HepG2 (cell line): ENCODE measurements around the gene SAP30. TPM values are rescaled to one million over a fixed set of nuclear protein-coding genes. Genes with fewer than 3 reads are reported as not detected.
A peak's percentile ranks its signal among the peaks of the same experiment; 100 is the strongest.

Experiments used
- ASH2L ChIP-seq: fragments of 300-600, 200-600 bp; sonication (generic); IDR thresholded peaks from 2 replicates; pipeline ENCODE4 v1.7.0; 2017; ENCODE audit warnings: low read depth, mild to moderate bottlenecking, moderate library complexity, mixed read lengths, low read length; ENCODE audit not compliant: insufficient read length
- ATF1 ChIP-seq: IDR thresholded peaks from 2 replicates; pipeline ENCODE4 v1.6.1; 2016; ENCODE audit warnings: mild to moderate bottlenecking, control low read depth
- BCL6 ChIP-seq: IDR thresholded peaks from 2 replicates; pipeline ENCODE4 v1.6.1; 2016; ENCODE audit warnings: missing genetic modification reagents, missing compliant biosample characterization
- DNMT3B ChIP-seq: conservative IDR thresholded peaks from 2 replicates; pipeline ENCODE4 v1.6.1; 2016; ENCODE audit warnings: missing biosample characterization, control low read depth
- EED ChIP-seq: sonication (generic); formaldehyde crosslinking; IDR thresholded peaks from 2 replicates; pipeline ENCODE4 v1.5.0; 2020; ENCODE audit warnings: mild to moderate bottlenecking, missing genetic modification reagents
- GATA4 ChIP-seq: sonication (generic); IDR thresholded peaks from 2 replicates; pipeline ENCODE4 v1.6.1; 2016; ENCODE audit warnings: antibody characterized with exemption, low read depth, borderline replicate concordance
- GTF3A ChIP-seq: sonication (generic); formaldehyde crosslinking; conservative IDR thresholded peaks from 2 replicates; pipeline ENCODE4 v1.4.0; 2020; ENCODE audit warnings: mild to moderate bottlenecking, missing genetic modification reagents
- KDM5B ChIP-seq: sonication (generic); formaldehyde crosslinking; IDR thresholded peaks from 2 replicates; pipeline ENCODE4 v1.4.0; 2020; ENCODE audit warnings: missing genetic modification reagents, mild to moderate bottlenecking, borderline replicate concordance
- KLF6 ChIP-seq: IDR thresholded peaks from 2 replicates; pipeline ENCODE4 v1.8.0; 2016; ENCODE audit warnings: missing biosample characterization, missing genetic modification reagents
- MATR3 ChIP-seq: sonication (generic); formaldehyde crosslinking; IDR thresholded peaks from 2 replicates; pipeline ENCODE4 v1.4.0; 2020; ENCODE audit warnings: missing genetic modification reagents
- MTF1 ChIP-seq: sonication (generic); formaldehyde crosslinking; IDR thresholded peaks from 2 replicates; pipeline ENCODE4 v1.5.0; 2020; ENCODE audit warnings: missing genetic modification reagents
- NR2C2 ChIP-seq: sonication (generic); formaldehyde crosslinking; IDR thresholded peaks from 2 replicates; pipeline ENCODE4 v1.4.0; 2020; ENCODE audit warnings: missing genetic modification reagents, mild to moderate bottlenecking, moderate library complexity, borderline replicate concordance
- PHF8 ChIP-seq: sonication (generic); formaldehyde crosslinking; IDR thresholded peaks from 2 replicates; pipeline ENCODE4 v1.5.0; 2020; ENCODE audit warnings: missing genetic modification reagents
- TARDBP ChIP-seq: sonication (generic); formaldehyde crosslinking; IDR thresholded peaks from 2 replicates; pipeline ENCODE4 v1.8.0; 2022; ENCODE audit warnings: mild to moderate bottlenecking, missing genetic modification reagents
- ZFX ChIP-seq: sonication (generic); formaldehyde crosslinking; IDR thresholded peaks from 2 replicates; pipeline ENCODE4 v1.4.0; 2020; ENCODE audit warnings: mild to moderate bottlenecking, low read depth, missing genetic modification reagents, moderate library complexity
- ZFY ChIP-seq: sonication (generic); formaldehyde crosslinking; IDR thresholded peaks from 2 replicates; pipeline ENCODE4 v1.4.0; 2020; ENCODE audit warnings: missing genetic modification reagents
- ZNF256 ChIP-seq: sonication (generic); formaldehyde crosslinking; conservative IDR thresholded peaks from 2 replicates; pipeline ENCODE4 v1.4.0; 2020; ENCODE audit warnings: missing genetic modification reagents
- ZNF264 ChIP-seq: sonication (generic); formaldehyde crosslinking; IDR thresholded peaks from 2 replicates; pipeline ENCODE4 v1.4.0; 2020; ENCODE audit warnings: missing genetic modification reagents
- ZNF331 ChIP-seq: sonication (generic); formaldehyde crosslinking; IDR thresholded peaks from 2 replicates; pipeline ENCODE4 v1.4.0; 2020; ENCODE audit warnings: missing genetic modification reagents
- ZNF383 ChIP-seq: sonication (generic); formaldehyde crosslinking; IDR thresholded peaks from 2 replicates; pipeline ENCODE4 v1.4.0; 2020; ENCODE audit warnings: missing genetic modification reagents, mild to moderate bottlenecking, borderline replicate concordance
- ZNF546 ChIP-seq: sonication (generic); formaldehyde crosslinking; conservative IDR thresholded peaks from 2 replicates; pipeline ENCODE4 v1.8.1; 2023; ENCODE audit warnings: mild to moderate bottlenecking, missing genetic modification reagents
- ZNF557 ChIP-seq: sonication (generic); formaldehyde crosslinking; IDR thresholded peaks from 2 replicates; pipeline ENCODE4 v1.4.0; 2020; ENCODE audit warnings: missing genetic modification reagents
- ZNF615 ChIP-seq: sonication (generic); formaldehyde crosslinking; IDR thresholded peaks from 2 replicates; pipeline ENCODE4 v1.5.0; 2020; ENCODE audit warnings: mild to moderate bottlenecking, missing genetic modification reagents, borderline replicate concordance
- ZNF619 ChIP-seq: sonication (generic); formaldehyde crosslinking; IDR thresholded peaks from 2 replicates; pipeline ENCODE4 v1.4.0; 2020; ENCODE audit warnings: mild to moderate bottlenecking, missing genetic modification reagents
- ZNF740 ChIP-seq: sonication (generic); formaldehyde crosslinking; IDR thresholded peaks from 2 replicates; pipeline ENCODE4 v1.4.0; 2020; ENCODE audit warnings: missing genetic modification reagents
- ZSCAN20 ChIP-seq: sonication (generic); formaldehyde crosslinking; IDR thresholded peaks from 2 replicates; pipeline ENCODE4 v1.4.0; 2020; ENCODE audit warnings: missing genetic modification reagents, mild to moderate bottlenecking, borderline replicate concordance
- ZSCAN9 ChIP-seq: IDR thresholded peaks from 2 replicates; pipeline ENCODE4 v1.6.1; 2016; ENCODE audit warnings: borderline replicate concordance
- polyA plus RNA-seq, 8 experiments: library from polyadenylated mRNA; depleted of rRNA in 3 of 8; stranded (reverse) in 7 of 8; unstranded in 1 of 8; fragments of >200 nt; fragmentation: Illumina TruSeq in 4 of 8; extraction: Trizol in 4 of 8; gene quantifications; 2 replicates each; pipeline versions ENCODE4 v1.2.1 to v1.2.3, GENCODE V29; 2011 to 2016; ENCODE audit warnings: low read depth in 4 of 8, missing spikeins in 1 of 8, mixed read lengths in 1 of 8; ENCODE audit not compliant: insufficient read depth in 1 of 8
- total RNA-seq, 5 experiments: library from RNA; depleted of rRNA; stranded (reverse); fragments of >200 nt; fragmentation: Illumina TruSeq; extraction: Trizol; gene quantifications; 2 replicates each; pipeline ENCODE4 v1.2.3, GENCODE V29; 2016; ENCODE audit warnings: low read depth in 1 of 5
- TF ChIP-seq, protein P1 (sequence below): IDR thresholded peaks from 2 replicates; pipeline ENCODE4 v1.6.1; 2016; ENCODE audit warnings: low read depth, borderline replicate concordance
- TF ChIP-seq, protein P2 (sequence below): sonication (generic); formaldehyde crosslinking; IDR thresholded peaks from 2 replicates; pipeline ENCODE4 v1.4.0; 2020; ENCODE audit warnings: mild to moderate bottlenecking, missing genetic modification reagents

SAP30 gene
- total and polyA plus RNA-seq, 2 of the 13 experiments (the other 11 are each of a cell fraction or from before 2014, with no cell fraction given): 14.2 to 25.1 TPM

- no peak for TF ChIP-seq ZNF740 (CRISPR knock-in tag)
- TF ChIP-seq ZNF264 (CRISPR knock-in tag): no peak
- TF ChIP-seq MATR3 (CRISPR knock-in tag): no peak
- TF ChIP-seq ZNF615 (CRISPR knock-in tag): no peak
- peak; percentile 53; the same call in 1 of the 2 replicates for TF ChIP-seq PHF8 (CRISPR knock-in tag)
- TF ChIP-seq NR2C2: no peak; the same call in 1 of the 2 replicates
- 0 out of 2 replicates have a peak, but pooled peaks have one; percentile 39 for TF ChIP-seq ZSCAN20 (CRISPR knock-in tag)
- TF ChIP-seq DNMT3B (CRISPR knock-in tag): no peak
- TF ChIP-seq BCL6: 0 out of 2 replicates have a peak, but pooled peaks have one; percentile 16
- peak; percentile 21 for TF ChIP-seq TARDBP (CRISPR knock-in tag)
- no peak; the same call in 1 of the 2 replicates for TF ChIP-seq KLF6 (CRISPR knock-in tag)
- TF ChIP-seq ASH2L: peak; percentile 38
- TF ChIP-seq, protein P1, sequence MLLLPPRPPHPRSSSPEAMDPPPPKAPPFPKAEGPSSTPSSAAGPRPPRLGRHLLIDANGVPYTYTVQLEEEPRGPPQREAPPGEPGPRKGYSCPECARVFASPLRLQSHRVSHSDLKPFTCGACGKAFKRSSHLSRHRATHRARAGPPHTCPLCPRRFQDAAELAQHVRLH (CRISPR knock-in tag): 0 out of 2 replicates have a peak, but pooled peaks have one; percentile 29
- no peak for TF ChIP-seq ZSCAN9 (CRISPR knock-in tag)
- 0 out of 2 replicates have a peak, but pooled peaks have one; percentile 18 for TF ChIP-seq ZNF331
- no peak for TF ChIP-seq ZNF383 (CRISPR knock-in tag)
- TF ChIP-seq KDM5B (CRISPR knock-in tag): peak; percentile 44; the same call in 1 of the 2 replicates
- 0 out of 2 replicates have a peak, but pooled peaks have one; percentile 33 for TF ChIP-seq ZNF546
- TF ChIP-seq ZNF619 (CRISPR knock-in tag): no peak
- TF ChIP-seq ZNF256 (CRISPR knock-in tag): no peak
- TF ChIP-seq GTF3A (CRISPR knock-in tag): no peak
- no peak for TF ChIP-seq GATA4
- no peak for TF ChIP-seq ZNF557 (CRISPR knock-in tag)
- TF ChIP-seq MTF1 (CRISPR knock-in tag): no peak
- TF ChIP-seq ATF1 (CRISPR knock-in tag): no peak
- TF ChIP-seq, protein P2, sequence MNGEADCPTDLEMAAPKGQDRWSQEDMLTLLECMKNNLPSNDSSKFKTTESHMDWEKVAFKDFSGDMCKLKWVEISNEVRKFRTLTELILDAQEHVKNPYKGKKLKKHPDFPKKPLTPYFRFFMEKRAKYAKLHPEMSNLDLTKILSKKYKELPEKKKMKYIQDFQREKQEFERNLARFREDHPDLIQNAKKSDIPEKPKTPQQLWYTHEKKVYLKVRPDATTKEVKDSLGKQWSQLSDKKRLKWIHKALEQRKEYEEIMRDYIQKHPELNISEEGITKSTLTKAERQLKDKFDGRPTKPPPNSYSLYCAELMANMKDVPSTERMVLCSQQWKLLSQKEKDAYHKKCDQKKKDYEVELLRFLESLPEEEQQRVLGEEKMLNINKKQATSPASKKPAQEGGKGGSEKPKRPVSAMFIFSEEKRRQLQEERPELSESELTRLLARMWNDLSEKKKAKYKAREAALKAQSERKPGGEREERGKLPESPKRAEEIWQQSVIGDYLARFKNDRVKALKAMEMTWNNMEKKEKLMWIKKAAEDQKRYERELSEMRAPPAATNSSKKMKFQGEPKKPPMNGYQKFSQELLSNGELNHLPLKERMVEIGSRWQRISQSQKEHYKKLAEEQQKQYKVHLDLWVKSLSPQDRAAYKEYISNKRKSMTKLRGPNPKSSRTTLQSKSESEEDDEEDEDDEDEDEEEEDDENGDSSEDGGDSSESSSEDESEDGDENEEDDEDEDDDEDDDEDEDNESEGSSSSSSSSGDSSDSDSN (CRISPR knock-in tag): peak; percentile 43; the same call in 1 of the 2 replicates
- TF ChIP-seq EED: no peak
- TF ChIP-seq ZFY (CRISPR knock-in tag): peak; percentile 57
- peak; percentile 42; the same call in 1 of the 2 replicates for TF ChIP-seq ZFX (CRISPR knock-in tag)
Measured at GRCh38 chr4:173334891-173335752, 35.6 kb upstream of the SAP30 start (continued).
